Right forelimb (tissue), 1 donor: Measurements from ENCODE around the gene ABLIM2.
"Not testable (repeated sequence)": the region's sequence is repeated elsewhere in the genome, so short reads cannot be mapped to it uniquely, and the experiment has no call there.

Experiments used
- DNase-seq: peaks from one replicate; pipeline ENCODE4 v3.0.0-alpha.2; 2018

Gene ABLIM2

GRCh38 chr4:8155660-8156421, 2.8 kb downstream of the ABLIM2 start:
- no peak for DNase-seq

DNA sequence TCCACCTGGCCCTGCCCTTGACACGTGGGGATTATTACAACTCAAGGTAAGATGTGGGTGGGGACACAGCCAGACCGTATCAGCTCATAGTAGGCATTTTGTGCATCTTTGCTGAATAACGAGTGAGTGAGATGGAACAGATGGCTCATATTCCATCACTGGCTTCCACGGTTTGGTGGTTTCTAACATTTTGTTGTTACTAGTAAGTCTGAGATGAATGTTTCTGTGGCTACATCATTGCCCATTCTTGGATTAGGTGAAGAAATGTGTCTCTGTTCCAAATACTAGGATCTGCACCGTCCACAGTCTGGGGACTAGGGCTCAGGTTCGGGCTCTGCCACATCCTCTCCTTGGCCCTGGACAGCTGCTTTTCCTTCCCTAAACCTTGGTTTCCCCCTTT, 3.6 kb downstream of the ABLIM2 start:
- no peak for DNase-seq

- no peak for DNase-seq
These were observed 5.2 kb downstream of the ABLIM2 start for GRCh38 chr4:8153441-8153840.

DNA sequence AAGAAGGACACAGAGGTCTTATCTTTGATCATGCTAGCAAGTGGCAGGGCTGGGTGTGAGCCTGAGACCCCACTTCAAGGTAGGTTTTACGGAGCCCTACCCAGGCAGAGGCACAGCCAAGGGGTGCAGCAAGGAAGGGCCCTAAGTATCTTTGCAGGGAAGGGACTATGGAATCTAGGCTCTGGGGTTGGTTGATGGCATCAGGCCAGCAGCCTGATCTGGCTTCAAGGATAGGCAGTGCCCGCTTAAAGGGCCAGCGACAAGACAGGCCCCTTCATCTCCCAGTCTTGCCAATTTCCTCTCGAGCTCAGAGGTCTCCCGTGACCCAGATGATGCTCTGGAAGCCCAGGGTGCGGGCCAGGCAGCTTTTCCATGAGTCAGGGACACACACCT, 5.8 kb downstream of the ABLIM2 start:
- DNase-seq = no peak

DNA sequence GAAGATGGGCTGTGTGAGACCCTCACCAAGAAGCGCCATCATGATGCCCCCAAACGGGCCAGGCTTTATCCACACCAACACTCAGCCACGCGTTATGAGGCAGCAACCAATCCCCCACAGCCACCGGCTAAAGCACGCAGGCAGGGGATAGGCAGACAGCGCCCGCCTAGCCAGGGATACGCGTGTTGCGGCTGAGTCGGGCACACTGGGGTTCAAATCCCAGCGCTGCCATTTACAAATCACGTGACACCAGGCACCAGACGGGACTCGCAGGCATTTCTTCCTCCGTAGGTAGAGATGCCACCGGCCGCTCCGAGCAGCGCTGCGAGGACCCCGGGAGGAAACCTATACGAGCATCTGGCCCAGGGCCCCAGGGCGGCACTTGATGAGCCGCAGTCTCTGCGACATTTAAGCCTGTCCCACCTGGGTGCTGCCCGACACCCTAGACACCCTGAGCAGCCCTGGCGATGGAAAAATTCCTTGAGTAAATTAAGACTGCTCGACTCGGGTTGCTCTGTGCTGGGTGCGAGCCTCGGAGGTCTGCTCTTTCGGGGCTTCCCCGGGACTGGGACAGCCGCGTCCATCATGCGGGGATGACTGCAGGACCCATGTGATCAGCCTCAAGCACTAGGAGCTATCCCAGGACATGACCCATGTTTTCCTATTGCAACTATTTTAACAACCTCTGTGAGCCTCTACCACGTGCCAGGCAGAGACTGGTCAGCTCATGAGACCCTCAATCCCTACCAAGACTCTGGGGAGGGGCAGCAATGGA, 6.3 kb downstream of the ABLIM2 start:
- no peak for DNase-seq

DNA sequence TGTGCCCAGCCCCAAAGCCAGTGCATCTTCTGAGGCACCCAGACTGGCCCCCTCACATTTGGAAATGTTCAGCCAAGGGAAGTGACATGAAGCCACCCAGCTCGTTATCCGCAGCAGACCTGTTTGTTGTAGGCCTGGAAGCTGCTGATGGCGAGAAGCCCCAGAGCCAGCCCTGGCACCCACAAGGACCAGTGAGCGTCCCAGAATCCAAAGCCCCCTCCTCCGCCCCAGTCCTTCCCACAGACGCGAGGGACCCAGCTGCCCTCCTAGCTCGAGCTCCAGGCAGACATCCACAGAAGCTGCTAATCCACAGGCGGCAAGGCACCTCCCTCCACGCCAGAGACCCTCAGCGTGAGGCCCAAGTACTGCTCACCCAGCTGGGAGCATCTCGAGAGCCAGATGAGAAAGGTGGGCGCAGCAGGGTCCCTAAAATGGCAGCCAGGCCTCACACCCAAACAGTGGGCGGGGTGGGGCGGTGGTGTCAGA, 7.4 kb downstream of the ABLIM2 start:
- no peak for DNase-seq

- DNase-seq = no peak
These were observed 8.2 kb downstream of the ABLIM2 start for GRCh38 chr4:8150152-8151090.

DNA sequence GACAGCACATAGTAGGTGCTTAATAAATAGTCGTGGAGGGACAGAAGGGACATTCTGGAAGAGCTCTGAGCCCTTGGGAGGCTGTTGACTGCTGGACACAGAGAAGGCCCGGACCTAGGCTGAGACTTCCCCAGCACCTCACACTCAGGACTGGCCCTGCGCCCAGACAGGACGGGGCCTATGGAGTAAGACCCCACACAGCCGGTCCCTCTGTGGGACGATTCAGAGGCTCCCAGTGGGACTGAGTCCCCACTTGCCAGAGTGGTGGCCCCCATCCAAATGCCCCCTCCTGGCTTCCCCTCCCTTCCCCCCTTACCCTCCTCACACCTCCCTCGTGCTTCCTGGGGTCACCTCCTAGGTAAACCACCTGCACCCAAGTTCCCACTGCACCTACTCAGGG, 8.9 kb downstream of the ABLIM2 start:
- DNase-seq = no peak

GRCh38 chr4:8148785-8149435, 9.7 kb downstream of the ABLIM2 start:
- DNase-seq = no peak

GRCh38 chr4:8148159-8148558, 10.5 kb downstream of the ABLIM2 start:
- no peak for DNase-seq

DNA sequence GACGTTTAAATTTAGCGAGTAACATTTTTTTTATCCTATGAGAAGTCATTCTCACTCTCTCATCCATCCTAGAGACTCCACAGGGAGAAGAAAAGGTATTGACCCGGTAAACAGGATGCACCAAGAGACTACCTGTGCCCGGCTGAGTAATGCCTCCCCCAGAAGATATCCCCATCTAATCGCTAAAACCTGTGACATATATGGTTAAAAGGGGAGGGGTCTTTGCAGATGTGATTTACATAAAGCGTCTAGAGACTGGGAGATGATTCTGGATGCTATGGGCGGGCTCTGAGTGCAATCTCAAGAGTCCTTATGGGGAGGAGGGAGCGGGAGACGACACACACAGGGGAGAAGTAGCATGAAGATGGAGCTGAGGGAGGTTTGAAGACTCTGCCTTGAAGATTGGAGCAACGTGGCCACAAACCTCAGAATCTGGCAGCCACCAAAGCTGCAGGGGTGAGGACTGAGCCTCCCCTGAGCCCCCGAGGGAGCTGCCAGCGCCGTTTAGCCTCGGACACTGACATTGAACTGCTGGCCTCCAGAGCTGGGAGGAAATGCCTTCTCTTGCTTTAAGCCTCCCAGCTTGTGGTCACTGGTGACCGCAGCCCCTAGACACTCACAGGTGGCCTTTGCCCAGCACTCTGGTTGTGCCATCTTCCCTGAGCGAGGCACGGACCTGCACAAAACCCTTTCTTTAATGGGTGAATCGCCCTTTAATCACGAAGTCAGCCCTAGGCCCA, 11.2 kb downstream of the ABLIM2 start:
- DNase-seq = no peak

GRCh38 chr4:8146157-8146556, 12.5 kb downstream of the ABLIM2 start:
- no peak for DNase-seq

DNA sequence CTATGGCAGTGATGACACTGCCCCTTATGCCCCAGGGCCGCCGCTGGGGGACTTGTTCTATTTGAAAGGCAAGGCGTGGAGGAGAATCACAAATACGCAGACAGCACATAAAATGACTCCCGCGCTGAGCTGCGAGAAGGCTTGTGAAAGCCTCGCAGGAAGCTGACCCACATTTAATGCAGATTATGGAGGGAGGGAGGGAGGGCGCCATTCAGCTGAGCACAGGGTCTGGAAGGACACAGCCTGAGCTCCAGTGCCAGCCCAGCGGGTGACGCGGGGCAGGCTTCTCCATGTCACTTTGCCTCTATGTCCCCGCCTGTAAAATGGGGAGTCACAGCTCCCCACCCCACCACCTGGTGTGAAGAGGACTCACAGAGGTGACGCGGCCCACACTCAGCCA, 14.3 kb downstream of the ABLIM2 start:
- DNase-seq = no peak

DNA sequence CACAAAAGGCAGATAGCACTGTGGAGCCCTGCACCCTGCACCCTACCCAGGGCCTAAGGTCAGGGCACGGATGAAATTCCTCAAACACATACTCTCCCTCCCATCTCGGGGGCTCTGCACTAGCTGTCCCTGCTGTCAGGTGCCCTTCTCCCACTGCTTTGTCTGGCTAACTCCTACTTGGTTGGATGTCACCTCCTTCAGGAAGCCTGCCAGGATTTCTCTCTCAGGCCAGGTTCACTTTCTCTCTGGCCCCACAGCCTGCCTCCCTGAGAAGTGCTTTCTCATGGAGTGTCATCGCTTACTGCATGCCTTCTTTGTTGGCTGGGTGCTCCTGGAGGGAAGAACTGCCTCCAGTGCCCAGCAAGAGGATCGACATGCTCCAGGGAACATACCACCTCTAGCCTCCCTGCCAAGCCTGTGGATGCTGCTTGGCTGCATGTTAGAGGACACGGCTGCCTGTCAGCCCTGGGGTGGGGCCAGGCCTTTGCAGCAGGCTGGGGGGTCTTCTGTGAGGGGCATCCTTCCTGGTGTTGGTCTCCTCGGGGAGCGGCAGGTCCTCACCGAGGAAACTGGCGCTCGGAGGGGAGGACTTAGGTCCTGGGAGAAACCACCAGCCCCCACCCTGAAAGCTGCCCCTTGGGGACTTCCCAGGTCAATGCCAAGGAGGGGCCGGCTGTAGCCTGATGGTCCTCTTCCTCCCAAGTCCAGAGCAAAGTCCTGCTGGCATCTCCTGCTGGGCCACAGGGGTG, 15.0 kb downstream of the ABLIM2 start:
- no peak for DNase-seq

- DNase-seq = no peak
These were observed 16.1 kb downstream of the ABLIM2 start for GRCh38 chr4:8142556-8142955.

DNA sequence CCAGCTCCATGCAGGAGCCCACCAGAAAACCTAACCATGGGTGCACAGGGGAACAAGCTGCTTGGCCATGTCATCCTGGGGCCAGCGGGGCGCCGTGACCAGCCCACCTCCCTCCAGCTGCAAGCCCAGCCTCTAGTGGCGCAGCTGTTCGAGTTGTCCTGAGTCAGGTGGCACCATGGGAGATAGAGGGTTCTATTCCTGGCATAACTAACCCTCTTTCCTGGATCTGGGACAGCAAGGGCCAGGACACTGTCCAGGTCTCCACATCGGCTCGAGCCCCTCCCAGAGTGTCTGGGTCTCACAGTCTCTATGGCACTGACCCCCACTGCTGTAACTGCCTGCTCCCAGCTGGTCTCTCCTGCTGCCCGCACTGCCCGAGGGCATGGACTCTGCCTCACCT, 16.7 kb downstream of the ABLIM2 start:
- no peak for DNase-seq

GRCh38 chr4:8140915-8141314, 17.7 kb downstream of the ABLIM2 start:
- DNase-seq = no peak

- not testable (repeated sequence) for DNase-seq
These were observed 18.9 kb downstream of the ABLIM2 start for GRCh38 chr4:8139726-8140125.

GRCh38 chr4:8136972-8137710, 21.5 kb downstream of the ABLIM2 start:
- DNase-seq = no peak

- DNase-seq = no peak
These were observed 22.1 kb downstream of the ABLIM2 start for GRCh38 chr4:8136529-8136928.
